ENCODE results near the gene TKTL1.
"Not testable (repeated sequence)": the region's sequence is repeated elsewhere in the genome, so short reads cannot be mapped to it uniquely, and the experiment has no call there.

TKTL1 gene

DNA sequence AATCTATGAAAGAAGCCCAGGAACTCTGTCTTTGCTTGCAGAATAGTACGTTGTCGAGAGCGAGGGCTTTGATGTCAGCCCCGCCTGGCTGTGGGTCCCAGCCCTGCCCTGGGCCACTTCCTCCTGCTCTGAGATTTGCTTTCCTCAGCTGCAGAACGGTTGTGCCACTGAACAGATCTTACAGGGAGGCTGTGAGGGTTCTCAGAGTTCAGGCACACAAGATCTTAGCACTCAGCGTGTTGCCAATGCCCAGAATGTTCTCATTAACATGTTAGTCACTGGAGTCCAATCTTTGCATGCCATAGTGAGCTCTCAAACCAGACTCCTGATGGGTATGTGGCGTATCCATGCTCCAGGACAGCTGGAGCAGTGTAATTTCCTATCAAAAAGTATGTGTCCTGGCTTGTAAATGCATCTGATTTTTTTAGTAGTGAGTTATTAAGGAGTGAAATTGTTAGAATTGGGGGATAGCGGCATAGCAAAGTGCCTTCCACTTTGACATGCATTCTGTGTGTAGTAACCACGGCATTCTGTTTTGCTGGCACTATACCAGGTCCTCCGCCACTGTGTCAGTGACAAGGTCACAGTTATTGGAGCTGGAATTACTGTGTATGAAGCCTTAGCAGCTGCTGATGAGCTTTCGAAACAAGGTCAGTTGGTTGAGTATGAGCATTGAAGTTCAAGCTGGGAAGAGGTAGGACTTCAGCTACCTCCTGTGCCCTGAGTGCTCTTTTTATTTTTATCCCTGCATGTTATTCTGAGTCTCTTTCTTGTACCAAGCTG, 31.6 kb downstream of the TKTL1 start:
- TF ChIP-seq, protein P1, sequence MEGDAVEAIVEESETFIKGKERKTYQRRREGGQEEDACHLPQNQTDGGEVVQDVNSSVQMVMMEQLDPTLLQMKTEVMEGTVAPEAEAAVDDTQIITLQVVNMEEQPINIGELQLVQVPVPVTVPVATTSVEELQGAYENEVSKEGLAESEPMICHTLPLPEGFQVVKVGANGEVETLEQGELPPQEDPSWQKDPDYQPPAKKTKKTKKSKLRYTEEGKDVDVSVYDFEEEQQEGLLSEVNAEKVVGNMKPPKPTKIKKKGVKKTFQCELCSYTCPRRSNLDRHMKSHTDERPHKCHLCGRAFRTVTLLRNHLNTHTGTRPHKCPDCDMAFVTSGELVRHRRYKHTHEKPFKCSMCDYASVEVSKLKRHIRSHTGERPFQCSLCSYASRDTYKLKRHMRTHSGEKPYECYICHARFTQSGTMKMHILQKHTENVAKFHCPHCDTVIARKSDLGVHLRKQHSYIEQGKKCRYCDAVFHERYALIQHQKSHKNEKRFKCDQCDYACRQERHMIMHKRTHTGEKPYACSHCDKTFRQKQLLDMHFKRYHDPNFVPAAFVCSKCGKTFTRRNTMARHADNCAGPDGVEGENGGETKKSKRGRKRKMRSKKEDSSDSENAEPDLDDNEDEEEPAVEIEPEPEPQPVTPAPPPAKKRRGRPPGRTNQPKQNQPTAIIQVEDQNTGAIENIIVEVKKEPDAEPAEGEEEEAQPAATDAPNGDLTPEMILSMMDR (IDR thresholded peaks at IDR 0.05; ENCODE audit: low read depth, low read length, missing control alignments), result no peak
- H3K4me3 ChIP-seq (ENCODE audit: low read depth, low read length), result no peak overlapping the region
- DNase-seq (ENCODE audit: low read depth), result no peak

DNA sequence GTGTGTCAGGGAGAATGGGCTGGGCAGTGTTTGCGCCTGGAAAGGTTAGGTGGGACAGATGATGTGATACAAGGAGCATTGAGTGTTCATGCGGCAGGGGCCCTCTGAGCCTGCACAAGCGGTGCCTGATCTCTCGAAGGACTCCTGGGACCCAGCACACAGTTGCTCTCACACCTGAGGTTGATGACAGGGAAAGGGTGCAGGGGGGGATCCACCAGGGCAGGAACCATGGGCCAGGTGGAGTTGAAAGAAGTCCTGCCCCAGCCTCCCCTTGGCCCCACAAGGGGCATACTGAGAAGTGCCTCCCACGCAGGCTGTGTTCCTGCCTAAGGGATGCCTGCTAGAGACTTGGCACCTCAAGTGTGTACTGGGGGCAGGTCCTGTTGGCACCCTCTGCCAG, 33.1 kb downstream of the TKTL1 start:
- H3K4me3 ChIP-seq (ENCODE audit: low read depth, low read length), result no peak overlapping the region
- TF ChIP-seq, protein P1 (IDR thresholded peaks at IDR 0.05; ENCODE audit: low read depth, low read length, missing control alignments), result no peak
- DNase-seq (ENCODE audit: low read depth), result no peak

DNA sequence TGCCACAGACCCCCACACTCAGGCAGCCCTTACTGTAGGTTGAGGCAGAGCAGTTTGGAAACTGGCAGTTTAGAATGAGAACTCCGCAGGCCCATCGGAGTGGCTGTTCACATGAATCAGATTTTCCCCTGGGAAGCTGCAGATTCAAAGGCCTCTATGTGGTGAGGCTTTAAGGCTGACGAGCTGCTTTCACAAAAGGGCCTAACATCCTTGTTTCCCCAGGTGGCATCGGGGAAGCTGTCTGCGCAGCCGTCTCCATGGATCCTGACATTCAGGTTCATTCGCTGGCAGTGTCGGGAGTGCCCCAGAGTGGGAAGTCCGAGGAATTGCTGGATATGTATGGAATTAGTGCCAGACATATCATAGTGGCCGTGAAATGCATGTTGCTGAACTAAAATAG, 33.7 kb downstream of the TKTL1 start:
- no peak for DNase-seq (ENCODE audit: low read depth)
- TF ChIP-seq, protein P1 (IDR thresholded peaks at IDR 0.05; ENCODE audit: low read depth, low read length, missing control alignments), result no peak
- no peak overlapping the region for H3K4me3 ChIP-seq (ENCODE audit: low read depth, low read length)

DNA sequence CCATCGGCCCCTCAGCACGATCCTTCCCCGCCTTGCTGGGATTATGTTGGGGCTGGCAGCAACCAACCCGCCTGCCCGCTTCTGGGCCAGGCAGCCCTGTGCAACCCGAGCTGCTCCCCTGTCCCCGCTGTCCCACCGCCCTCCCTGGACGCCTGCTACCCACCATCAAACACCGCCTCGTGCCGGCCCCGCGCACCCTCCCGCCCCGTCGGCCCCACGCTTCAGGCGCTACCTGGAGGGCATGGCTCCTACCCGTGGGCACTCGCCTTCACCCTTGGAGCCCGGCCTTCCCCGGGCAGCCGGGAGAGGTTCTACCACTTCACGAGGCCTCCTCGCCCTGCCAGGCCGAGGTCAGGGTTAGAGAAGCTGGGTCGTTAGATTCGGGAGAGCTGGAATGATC, 37.0 kb downstream of the TKTL1 start:
- no peak overlapping the region for H3K4me3 ChIP-seq (ENCODE audit: low read depth, low read length)
- TF ChIP-seq, protein P1 (IDR thresholded peaks at IDR 0.05; ENCODE audit: low read depth, low read length, missing control alignments), result no peak
- no peak for DNase-seq (ENCODE audit: low read depth)

DNA sequence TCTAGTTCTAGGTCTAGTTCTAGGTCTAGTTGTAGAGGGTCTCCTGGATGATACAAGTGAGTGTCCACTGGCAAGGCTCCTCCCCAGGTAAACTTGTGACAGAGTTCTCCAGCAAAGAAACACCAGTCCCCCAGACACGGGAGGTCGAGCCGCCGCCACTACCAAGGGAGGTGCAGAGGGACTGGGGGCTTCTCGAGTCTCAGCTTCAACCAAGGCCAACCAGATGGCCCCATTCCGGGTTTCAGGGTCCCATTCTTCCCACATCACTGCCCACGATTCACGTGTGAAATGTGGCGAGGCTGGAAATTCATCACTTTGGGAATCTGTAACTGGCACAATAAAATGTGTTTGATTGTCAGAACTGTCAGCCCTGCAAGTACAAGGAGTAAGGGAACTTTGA, 37.5 kb downstream of the TKTL1 start:
- TF ChIP-seq, protein P1 (IDR thresholded peaks at IDR 0.05; ENCODE audit: low read depth, low read length, missing control alignments), result no peak
- no peak for DNase-seq (ENCODE audit: low read depth)
- H3K4me3 ChIP-seq (ENCODE audit: low read depth, low read length), result no peak overlapping the region

DNA sequence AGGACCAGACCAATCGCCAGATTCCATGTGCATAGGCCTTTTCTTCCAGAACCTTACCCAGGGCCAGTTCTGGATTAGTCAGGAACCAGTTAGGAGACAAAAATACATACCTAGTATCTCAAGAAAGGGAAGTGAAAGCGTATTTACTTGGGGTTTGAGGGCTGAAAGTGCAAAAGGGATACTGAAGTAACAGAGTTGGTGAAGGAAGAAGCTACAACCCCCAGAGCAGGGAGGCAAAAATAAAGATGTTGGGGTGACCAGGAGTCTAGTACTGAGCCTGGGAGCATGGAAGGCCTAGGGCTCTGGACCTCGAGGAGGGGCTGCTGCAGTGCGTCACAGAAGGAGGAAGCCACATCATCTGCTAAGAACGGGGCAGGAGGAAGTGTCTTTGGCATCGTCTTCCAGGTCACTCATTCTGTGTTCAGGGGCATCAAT, 38.3 kb downstream of the TKTL1 start:
- no peak overlapping the region; the same call in 1 of the 2 replicates for H3K4me3 ChIP-seq (ENCODE audit: low read depth, low read length)
- TF ChIP-seq, protein P1 (IDR thresholded peaks at IDR 0.05; ENCODE audit: low read depth, low read length, missing control alignments), result no peak
- peak; percentile 44 for DNase-seq (ENCODE audit: low read depth)

DNA sequence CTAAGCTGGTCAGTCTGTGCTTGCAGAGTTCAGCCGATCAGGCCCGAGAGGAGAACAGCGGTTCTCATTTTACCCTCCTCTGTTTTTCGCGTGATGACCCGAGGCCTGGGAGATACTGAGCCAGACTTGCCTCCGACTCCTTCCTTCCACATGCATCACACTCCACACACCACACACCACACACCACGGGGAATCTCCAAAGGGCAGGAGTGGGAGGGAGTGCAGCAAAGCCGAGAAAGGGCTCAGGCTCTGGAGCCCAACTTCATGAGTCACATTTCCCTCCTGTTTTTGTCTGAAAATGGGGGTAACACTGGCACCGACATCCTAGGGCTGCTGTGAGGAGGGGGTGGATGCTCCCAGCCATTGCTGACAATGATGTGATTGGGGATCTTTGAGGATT, 38.9 kb downstream of the TKTL1 start:
- TF ChIP-seq, protein P1 (IDR thresholded peaks at IDR 0.05; ENCODE audit: low read depth, low read length, missing control alignments), result no peak
- H3K4me3 ChIP-seq (ENCODE audit: low read depth, low read length), result no peak overlapping the region

DNA sequence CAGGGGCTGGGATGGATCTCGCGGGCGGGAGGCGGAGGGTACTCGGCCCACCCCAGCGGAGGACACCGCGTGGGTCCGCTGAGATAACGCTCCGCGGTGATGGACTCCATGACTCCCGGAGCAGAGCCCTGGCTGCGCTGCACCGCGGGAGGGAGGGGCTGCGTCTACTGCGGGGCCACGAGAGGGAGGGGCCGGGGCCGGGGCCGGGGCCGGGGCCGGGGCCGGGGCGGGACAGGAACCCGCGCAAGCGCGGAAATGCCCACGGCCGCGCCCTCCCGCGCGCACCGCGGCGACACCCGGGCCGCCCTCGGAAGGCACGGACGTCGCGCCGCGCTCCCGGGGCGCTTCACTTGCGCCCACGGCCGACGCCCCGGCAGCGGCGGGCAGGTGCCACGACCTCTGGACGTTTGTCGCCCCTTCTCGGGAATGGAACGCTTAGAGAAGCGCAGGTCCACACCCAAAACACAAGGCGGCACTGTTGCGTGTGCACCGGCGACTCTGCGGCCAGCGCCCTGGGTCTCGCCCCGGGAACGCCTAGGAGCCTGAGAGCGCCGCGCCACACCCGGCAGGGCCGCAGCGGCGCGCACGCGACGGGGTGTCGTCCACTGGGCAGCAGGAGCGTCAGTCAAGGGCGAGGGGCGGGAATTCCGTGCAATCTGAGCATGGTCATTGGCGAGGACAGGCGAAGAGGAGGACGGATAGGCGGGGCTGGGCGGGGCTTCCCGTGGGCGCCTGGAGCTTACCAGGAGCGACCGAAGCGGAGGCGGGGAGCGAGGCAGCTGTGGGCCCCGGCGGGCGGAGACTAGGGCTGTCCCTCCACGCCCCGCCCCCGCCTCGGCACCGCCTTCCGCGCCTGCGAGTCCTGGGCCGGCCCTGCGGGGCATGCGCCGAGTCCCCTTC, 46.1 kb downstream of the TKTL1 start:
- not testable (repeated sequence) for H3K4me3 ChIP-seq (ENCODE audit: low read depth, low read length); DNase-seq (ENCODE audit: low read depth)

More for the DNA sequence above, 38.9 kb downstream of the TKTL1 start:
- DNase-seq (ENCODE audit: low read depth), result no peak

DNA sequence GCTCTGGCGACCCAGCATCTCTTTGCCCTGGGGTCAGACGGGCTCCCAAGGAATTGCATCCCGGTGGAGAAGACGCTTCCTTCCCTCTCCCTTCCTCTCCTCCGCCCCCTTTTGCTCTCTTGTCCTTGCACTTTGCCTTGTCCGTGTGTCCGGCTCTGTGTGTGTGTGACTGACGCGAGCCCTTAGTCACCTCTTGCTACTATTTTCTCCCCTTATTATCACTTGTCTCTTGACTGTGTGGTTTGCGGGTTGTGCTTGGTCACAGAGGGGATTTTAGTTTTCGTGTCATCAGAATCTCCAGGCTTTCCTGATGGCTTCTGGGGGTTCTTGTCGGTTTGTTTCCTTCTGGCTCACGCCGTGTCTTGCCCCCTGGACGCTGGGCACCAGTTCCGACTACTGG, 47.5 kb downstream of the TKTL1 start:
- DNase-seq (ENCODE audit: low read depth); H3K4me3 ChIP-seq (ENCODE audit: low read depth, low read length): not testable (repeated sequence)
